Non-pigmented ciliary epithelial cell (primary cell): ENCODE data around the gene CASP2.

Source experiments
- DNase-seq: peaks from one replicate; pipeline ENCODE4 v3.0.0-alpha.2; 2010; ENCODE audit warnings: low read depth

CASP2 gene

DNA sequence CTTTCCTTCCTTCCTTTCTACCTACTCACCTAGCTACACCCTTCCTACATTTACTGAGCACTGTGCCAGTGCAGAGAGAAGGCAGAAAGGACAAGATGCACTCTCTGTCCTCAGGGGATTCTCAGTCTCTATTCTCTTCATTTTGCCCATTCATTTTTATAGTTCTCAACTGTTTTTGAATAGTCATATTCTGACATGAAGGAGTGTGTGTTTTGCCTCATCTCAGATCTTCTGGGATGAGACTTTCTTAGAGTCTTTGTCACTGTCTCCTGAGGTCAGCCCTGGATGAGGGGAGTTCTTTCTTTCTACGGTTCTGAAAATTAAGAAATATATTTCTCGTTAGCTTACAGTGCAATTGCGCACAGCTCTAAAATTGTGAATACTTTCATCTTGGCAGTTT lies 49.1 kb downstream of the CASP2 start:
- no peak for DNase-seq

DNA sequence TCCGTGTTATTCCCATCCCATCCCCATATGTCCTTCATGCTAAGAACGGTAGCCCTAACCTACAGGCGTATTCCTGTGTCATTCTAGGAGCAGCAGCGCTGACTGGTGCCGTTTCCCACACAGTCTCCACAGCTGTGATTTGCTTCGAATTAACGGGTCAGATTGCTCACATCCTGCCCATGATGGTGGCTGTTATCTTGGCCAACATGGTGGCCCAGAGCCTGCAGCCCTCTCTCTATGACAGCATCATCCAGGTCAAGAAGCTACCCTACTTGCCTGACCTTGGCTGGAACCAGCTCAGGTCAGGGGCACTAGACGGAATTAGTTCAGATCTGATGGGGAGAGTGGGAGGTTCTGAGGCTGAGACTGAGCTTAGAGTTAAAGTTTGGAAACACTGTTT lies 53.7 kb downstream of the CASP2 start:
- no peak for DNase-seq

- DNase-seq: no peak
Measured at GRCh38 chr7:143343596-143343995, 55.4 kb downstream of the CASP2 start.

- no peak for DNase-seq
Measured at GRCh38 chr7:143345428-143345900, 57.3 kb downstream of the CASP2 start.

DNA sequence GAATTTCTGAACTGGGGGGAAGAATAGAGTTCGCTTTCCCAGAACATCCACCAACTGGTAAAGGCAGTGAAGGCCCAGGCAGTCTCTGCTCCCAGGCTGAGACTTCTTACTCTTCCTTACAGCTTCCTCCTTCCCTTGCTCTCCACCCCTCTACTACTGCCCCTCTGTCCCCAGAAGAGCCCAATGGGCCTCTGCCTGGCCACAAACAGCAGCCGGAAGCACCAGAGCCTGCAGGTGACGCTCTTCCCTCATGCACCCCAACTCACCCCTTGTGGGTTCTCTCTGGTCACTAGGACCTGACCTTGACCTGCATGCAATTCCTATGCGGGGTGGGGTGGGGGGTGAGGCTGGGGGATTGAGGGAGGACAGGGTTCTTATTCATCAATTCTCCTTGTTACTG lies 57.9 kb downstream of the CASP2 start:
- no peak for DNase-seq

DNA sequence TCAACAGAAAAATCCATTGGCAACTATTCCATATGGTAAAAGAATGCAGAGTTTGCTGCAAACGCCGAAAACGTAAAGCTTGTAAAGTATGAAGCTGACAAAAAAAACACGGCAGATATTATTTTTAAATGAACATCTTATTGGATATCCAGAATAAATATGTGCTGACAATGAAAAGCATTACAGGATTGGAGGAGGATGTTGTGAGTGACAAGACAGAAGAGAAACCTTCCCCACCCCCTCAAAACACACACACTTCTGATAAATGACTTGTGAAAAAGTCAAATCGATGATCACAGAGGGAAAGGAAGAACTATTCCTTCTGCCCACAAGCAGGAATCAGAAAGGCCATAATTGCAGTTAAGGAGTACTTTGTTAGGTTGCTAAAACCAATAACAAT lies 59.8 kb downstream of the CASP2 start:
- no peak for DNase-seq

DNA sequence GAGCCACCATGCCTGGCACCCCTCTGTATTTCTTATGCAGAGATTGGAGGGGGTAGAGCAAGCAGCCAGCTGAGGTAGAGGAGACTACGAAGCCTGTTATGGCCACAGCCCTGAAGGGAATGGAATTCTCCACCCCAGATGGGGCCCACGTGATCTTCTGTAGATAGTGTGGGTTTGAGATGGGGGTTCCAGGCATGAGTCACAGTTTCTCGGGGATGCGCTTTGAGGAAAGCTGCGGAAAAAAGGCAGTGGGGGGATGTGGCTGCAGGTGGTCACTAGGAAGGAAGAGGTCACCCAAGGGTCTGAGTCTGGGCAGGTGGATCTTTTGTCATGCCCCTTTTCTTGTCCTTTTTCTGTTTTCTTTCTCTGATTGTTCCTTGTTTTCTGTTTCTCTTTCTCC lies 62.9 kb downstream of the CASP2 start:
- DNase-seq: no peak

GRCh38 chr7:143351574-143351973 lies 63.4 kb downstream of the CASP2 start:
- no peak for DNase-seq

GRCh38 chr7:143352531-143353002 lies 64.4 kb downstream of the CASP2 start:
- DNase-seq: no peak

GRCh38 chr7:143354376-143354775 lies 66.2 kb downstream of the CASP2 start:
- DNase-seq: no peak

DNA sequence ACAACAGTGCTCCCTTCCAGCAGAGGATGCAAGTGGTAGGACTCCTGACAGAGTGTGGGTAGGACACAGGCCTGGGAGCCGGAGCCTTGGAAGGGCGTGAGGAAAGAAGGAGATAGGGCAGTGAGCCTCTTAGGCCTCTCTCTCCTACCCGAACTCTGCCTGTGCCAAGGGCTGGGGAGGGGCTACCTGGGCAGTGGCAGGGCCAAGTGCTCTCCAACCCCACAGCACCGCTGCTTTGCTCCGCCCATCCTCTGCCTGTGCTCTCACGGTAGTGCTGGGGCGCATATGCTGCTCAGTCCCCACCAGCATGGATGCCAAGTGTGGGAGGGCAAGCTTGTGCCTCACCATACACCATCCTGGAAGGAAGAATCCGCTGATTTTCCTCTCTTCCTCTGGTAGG lies 66.8 kb downstream of the CASP2 start:
- DNase-seq: no peak

DNA sequence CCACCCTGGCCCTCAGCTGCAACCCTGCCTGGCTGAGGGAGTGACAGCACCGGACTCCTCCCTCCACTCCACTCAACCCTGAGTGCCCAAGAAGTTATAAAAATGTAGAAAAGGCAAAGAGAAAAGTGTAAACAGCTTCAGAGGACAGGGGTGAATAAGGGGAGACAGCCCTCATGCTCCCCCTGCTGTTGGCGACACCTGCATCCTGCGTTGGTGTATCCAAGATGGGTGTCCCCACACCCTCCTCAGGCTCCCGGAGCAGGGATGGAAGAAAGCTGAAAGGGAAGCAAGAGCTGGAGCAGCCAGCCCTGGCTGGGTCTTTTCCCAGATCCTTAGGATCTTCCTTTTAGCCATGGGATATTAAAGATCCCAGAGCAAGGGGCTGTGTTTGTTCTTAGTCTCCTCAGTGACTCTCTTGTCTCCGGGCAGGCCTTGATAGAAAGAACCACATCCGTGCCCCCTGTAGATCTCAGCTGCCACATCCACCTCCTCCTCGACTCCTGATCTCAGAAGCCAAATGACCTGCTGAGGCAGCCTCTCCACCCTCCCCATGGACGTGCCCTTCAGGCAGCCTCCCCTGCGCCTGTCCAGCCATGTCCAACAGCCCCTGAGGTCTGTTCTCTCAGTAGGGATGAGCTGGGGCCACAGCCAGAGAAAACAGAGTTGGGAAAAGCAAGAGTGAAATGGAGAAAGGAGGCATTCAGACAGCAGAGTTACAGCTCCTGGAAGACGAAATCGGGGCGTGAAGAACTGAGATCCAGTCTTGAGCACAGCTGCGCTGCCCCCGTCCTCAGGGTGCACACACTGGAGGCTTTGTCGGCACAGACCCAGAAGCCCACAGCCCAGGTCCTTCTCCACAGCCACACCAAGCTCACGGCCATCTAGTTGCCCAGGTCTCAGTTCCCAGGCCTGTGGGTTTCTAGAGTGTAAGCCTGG lies 67.6 kb downstream of the CASP2 start:
- DNase-seq: no peak

- DNase-seq: no peak
Measured at GRCh38 chr7:143356414-143357050, 68.4 kb downstream of the CASP2 start.
